GM10847 (cell line): ENCODE measurements around the gene SATB1.

Experiments
- POLR2A ChIP-seq: IDR thresholded peaks from 2 replicates; pipeline ENCODE4 v1.6.1; 2011; ENCODE audit not compliant: insufficient read length; ENCODE audit errors: extremely low read depth

SATB1 gene

DNA sequence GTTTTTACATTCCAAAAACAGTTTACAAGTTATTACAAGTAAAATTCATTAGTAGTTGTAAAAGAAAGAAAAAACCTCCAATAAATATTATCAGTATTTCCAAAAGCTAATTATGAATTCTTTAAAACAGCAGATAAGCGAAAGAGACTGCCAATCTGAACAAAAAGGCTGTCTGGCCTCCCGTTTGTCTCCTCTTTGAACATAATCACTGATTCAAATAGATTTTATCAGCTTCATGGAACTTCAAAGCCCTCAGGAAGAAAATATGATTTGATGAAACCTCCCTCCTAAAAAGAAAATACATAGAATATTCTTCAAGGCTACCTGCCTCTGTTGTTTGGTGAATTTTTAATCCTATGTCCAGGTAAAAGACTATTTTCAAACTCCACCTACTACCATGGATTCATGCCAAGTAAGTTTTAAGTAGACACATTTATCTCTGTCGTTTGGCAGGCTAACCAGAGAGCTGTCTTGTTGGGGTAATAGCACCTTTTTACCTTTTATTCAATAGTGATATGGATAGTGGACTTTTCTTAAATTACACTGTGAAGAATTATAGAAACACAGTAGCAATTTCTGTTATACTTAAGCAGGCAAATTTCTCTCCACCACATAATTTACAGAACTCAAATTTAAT is 35.0 kb downstream of the SATB1 start:
- no peak for TF ChIP-seq POLR2A

DNA sequence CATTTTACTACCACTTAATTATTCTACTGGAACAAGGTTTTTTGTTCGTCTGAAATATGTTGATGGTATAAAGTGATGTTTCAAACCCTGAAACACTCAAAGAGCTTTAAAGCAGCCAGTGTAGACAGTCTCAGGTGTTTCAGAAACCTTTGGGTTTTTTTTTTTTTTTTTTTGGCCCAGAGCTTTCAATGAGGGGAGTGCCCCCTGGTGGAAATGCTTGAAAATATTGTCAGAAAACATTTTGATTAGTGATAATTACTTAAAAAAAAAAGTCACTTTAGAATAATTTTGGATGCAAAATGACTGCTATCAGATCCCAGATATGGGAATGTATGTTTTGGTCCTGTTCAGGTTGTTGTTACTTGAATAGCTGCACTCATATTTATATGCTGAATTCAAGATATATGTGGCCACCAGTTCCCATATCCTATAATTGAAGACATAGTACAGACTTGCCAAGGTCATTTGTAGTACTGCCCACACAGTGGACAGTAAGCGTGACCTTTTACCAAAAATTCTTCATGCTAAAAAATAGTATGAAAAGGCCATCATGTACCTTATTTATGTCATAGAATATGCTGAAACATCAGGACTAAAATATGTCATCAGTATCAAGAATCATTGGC is 35.9 kb downstream of the SATB1 start:
- no peak for TF ChIP-seq POLR2A

DNA sequence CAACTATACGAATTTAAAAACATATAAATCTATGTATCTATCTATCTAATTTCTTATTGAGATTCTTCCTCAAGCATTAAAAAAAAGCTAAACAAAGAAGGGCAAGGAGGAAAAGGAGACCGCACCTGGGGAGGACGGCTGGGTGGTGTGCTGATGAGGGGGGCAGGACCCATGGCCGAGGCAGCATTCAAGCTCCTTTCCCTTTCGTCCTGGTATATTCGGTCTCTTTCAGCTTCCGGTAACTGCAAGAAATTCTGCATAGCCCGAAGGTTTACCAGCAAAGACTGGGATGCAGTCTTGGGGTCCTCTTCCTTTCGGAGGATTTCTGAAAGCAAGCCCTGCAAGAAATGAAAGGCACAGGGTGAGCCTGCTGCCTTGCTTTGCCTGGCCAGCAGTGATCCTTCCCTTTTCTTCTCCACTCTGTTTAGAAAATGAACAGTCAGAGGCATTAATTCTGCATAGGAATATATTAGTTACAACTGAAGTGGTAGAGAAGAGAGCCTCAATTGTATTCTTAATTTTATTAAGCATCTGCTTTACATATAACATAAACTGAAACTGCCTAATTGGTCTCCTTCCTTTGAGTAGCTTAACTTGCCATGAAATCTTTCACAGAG is 38.8 kb downstream of the SATB1 start:
- TF ChIP-seq POLR2A, result no peak

DNA sequence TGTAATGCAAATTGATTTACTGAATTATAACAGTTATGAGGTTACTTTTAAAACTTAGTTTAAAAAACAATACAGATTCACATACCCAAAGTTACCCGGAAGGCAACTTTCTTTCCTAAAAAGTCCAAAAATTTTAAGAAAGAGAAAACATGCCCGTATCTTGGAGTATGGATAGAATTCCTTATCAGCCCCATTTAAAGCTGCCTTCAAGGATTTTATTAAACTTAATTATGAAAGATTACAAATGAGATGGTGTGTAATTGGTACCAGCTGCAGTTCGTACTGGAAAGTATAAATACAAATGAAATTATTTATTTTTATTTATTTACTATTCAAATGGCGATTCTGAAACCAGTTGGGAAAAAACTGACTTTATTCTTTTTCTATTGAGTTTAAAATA is 39.4 kb downstream of the SATB1 start:
- no peak for TF ChIP-seq POLR2A

DNA sequence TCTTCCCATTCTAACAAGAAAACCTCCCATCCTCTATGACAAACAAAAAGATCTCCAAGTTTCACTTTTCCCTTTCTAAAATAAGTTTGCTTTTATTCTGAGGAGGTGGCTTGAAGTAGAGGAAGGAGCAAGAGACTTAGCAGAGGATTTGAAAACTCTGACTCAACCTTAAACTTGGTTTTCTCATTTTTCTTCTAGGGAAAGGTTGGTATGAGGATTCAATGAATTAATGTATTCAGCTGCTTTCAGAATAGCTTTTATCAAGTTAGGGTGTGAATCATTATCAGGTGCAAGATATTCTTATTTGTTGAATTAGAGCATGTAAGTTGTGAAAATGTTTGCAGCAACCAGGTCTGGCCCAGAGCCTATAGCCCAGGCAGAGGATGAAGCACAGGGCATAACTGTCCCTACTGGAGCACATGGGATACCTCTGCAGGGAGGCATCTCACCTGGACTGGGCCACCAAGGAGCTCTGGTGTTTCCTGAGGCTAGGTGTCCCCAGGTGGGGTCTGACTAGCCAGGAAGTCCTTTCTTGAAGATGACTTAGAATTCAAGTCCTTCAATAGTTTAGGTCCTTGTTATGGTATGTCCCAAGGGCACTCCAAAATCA is 42.3 kb downstream of the SATB1 start:
- no peak for TF ChIP-seq POLR2A

DNA sequence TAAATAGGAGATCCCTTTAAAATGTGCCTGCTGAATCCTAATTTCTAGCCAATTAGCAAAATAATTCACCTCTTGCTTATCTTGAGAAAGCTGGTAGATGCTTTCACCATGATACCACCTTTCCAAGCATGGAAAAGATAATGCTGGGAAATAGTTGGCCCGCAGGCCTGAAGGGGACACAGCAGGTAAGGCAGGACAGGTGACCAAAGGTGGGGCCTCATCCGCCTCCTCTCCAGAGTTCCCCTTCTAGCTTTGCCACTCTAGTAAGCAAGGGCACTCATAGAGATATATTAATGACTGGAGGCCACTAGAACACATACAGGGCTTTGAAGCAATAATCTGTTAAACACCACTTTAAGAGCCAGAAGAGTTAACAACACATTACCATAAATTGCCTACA is 45.5 kb downstream of the SATB1 start:
- no peak for TF ChIP-seq POLR2A

DNA sequence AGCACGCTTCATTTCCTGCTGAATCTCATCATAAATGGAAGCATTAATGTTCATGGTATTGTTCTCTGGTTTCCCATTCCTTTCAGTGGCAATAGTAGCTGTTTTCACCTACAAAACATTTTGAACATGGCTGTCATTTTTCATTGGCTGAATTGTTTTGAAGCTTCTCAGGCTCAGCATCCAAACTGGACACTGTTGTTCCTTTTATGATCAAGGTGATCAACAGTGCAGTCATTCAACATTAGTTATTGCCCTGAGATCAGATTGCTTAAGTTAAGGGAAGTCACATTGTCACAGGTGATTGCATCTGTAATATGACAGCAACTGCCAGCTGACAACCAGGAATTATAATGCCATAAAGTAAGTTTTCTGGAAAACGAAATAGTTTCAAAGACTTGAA is 46.9 kb downstream of the SATB1 start:
- no peak for TF ChIP-seq POLR2A

DNA sequence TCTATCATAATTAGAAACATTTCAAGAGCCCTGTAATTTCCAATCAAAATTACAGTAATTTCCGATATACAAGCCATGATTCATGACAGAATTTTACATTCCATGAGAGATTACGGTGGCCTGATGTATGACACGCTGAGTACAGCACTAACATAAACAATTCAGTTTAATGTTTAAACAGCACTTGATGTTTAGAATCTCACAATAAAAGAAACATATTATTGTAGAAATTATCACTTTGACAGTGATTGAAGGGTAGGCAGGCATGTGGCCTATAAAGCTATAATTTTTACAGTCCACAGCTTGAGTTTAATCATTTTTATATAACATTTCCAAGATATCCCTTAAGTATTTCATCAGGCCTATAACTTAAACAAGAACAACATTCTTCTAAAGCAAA is 48.5 kb downstream of the SATB1 start:
- TF ChIP-seq POLR2A, result no peak

DNA sequence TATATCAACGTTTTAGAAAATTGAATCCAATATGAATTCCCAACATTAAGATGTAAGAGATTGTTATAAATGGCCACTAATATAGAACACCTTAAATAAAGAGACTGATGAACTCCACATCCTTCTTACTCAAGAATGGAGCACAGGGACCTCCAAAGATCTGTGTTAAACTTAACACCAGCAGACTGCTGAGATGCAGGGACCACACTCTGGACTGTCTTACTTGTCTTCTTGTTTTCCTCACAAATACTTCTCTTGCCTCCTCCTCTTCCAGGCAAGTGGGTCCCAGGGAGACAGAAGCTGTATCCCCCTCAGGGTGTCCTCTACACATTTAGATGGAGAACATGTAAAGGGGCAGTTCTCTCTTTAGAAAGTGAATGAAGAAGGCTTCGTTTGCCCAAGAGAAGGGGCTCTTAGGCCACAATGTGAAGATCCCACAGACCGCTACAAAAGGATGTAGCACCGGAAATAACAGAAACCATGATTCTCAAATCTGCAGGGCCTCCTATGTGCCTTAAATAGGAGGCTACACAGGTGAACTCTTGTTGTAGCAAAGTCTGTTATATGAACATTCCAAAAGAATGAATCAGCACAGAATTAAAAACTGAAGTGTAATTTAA is 52.2 kb downstream of the SATB1 start:
- TF ChIP-seq POLR2A, result no peak

DNA sequence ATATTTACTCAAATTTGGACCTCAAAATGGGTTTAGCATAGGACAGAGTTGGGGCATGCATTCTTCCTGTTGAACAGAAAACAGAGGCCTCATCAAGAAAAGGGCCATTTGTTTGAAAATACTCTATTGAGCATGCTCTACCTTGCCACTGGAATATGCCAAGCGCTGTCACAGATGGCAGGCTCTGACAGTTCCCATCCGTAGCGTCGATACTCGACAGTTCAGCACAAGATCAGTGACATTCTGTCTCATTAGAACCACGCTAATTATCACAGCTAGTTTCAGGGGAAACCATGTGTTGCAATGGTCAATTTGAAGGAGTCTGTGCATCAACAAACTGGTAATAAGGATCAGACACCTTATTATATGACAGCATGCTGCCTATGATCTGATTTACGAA is 54.5 kb downstream of the SATB1 start:
- TF ChIP-seq POLR2A, result no peak

DNA sequence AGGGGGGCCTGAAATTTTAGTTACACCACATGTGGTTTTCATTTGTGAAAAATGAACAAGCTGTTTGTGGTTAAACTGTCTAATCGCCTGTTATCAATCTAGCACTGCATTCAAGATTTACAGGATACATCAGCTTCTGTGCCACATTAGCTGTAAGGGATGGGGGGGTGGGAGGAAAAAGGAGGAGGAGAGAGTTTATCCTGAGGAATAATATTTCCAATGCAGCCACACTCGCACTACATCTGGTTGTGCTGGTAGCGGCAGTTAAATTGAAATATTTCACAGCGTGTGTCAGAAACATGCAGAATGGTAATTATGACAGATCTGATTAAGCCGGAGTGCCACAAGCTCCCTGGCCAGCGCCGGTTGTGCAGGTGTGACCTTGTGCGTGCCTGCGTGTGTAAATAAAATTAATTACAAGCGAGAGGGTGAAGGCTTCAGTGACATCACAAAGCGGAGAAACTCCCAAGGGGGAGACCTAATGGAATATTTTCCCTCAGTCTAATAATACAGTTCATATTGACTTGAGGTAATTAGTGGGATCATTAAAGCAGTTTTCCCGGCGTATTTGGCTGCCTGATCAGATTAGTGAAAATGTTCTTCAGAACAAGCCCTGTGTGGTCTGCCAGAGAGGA is 55.5 kb downstream of the SATB1 start:
- no peak for TF ChIP-seq POLR2A

DNA sequence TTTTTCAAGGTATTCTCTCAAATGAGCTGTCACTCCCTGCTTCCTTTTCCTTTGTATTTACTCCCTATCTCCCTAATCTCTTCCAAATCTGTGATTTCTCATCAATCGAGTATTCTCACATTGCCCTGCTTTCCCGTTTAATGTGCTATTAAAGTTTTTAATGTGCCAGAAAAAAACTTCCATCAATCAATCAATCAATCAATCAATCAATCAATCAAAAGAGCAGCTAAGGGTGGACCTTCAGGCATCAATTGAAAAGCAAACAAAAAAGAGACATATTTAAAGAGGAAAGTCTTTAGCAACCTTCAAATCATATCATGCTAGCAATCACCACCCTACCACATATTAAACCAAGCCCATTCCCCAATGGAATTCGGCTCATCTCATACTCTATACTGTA is 58.9 kb downstream of the SATB1 start:
- no peak for TF ChIP-seq POLR2A

DNA sequence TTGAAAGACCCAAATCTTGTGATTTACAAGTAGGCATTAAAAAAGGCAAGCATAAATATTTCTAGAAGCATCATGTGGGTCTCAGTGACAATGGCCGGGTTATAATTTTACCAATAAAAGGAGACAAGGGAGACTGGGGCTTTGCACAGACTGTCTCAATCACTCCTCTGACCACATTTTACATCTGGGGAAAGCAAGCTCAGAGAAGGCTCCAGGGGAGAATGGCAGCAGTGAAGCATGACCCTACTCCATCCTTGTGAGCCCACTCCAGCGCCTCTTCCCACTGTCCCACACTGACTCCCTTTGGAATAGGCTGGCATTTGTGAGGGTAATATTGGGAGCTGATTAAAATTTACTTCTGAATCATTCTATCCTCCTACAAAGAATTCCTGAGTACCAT is 61.8 kb downstream of the SATB1 start:
- TF ChIP-seq POLR2A, result no peak

DNA sequence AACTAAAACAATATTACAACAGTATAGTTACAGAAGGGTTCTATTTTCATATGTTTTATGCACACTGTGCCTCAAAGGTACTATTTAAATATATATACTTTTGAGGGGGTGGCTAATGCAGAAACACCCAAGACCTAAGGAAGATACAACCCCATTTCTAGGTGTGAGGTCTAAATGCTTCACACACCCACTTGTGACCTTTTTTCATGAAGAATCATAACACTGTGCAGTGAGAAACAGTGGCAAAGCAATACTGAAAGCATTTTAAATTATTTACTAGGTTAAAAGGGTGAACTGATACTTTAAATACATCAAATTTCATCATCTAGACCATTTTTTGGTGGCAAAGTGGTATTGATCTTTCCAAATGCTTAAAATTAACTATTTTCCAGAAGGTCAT is 67.4 kb downstream of the SATB1 start:
- TF ChIP-seq POLR2A, result no peak

DNA sequence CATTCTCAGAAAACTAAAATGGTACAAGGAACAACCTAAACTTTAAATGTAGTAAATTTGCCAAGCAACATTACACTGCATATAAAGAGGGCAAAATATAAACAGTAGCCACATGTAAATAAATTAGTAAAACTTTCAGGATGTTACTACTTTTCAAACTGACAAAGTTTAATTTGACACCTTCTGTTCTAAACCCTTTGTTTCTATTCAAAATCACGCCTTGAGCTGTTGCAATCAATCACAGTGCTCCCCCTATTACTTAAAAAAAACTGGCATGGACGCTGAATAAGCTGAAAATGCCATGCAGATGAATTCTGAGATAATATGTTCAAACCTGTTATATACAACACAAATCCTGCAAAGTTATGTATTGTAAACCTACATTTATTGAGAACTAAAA is 69.3 kb downstream of the SATB1 start:
- no peak for TF ChIP-seq POLR2A
